ENCODE results near the gene SFXN3.
"Not testable (repeated sequence)": the region's sequence is repeated elsewhere in the genome, so short reads cannot be mapped to it uniquely, and the experiment has no call there.

SFXN3 gene

GRCh38 chr10:101016814-101017213 is 14.2 kb upstream of the SFXN3 start:
- DNase-seq (ENCODE audit: low spot score) = no peak

- no peak for DNase-seq (ENCODE audit: low spot score)
Measured at GRCh38 chr10:101018118-101018599, 12.9 kb upstream of the SFXN3 start.

DNA sequence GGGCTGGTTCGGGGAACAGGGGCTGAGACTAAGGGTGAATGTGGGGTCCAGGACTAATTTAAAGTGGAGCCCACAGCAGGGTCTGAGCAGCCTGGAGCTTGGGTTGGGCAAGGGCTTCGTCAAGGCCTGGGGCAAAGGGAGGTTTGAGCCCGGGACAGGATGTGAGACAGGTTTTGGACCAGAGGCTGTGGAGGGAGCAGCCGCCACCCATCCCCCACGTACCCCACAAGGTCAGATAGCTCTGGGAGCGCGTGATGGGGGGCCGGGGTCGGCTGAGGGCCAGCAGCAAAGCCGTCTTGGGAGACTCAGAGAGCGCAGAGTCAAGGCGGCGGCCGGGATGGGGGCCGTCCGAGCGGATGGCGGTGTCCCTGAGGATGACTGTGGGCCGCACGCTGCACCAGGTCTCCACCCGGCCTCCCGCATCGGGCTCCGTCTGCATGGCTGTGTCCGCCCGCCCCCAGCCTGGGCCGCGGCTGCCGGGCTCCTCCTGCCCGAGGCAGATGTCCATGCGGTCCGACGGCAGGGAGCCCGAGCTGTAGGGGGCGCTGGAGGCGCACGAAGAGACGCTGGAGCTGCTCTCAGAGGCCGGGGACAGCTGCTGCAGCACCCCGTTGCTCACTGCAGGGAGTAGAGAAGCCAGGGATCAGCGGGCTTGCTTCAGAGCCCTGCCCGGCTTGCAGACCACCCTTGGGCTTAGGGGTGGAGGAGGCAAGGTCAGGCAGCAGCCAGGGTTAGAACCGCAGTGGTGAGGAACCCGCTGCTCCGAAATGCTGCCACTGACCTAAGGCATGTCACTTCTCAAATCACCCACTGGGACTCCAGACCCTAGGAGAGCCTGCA is 12.2 kb upstream of the SFXN3 start:
- peak; percentile 94 for DNase-seq (ENCODE audit: low spot score)

GRCh38 chr10:101019440-101019703 is 11.7 kb upstream of the SFXN3 start:
- DNase-seq (ENCODE audit: low spot score) = no peak

GRCh38 chr10:101020427-101021075 is 10.5 kb upstream of the SFXN3 start:
- DNase-seq (ENCODE audit: low spot score) = no peak

- no peak for DNase-seq (ENCODE audit: low spot score)
Measured at GRCh38 chr10:101021239-101021638, 9.8 kb upstream of the SFXN3 start.

- no peak for DNase-seq (ENCODE audit: low spot score)
Measured at GRCh38 chr10:101021692-101022251, 9.3 kb upstream of the SFXN3 start.

DNA sequence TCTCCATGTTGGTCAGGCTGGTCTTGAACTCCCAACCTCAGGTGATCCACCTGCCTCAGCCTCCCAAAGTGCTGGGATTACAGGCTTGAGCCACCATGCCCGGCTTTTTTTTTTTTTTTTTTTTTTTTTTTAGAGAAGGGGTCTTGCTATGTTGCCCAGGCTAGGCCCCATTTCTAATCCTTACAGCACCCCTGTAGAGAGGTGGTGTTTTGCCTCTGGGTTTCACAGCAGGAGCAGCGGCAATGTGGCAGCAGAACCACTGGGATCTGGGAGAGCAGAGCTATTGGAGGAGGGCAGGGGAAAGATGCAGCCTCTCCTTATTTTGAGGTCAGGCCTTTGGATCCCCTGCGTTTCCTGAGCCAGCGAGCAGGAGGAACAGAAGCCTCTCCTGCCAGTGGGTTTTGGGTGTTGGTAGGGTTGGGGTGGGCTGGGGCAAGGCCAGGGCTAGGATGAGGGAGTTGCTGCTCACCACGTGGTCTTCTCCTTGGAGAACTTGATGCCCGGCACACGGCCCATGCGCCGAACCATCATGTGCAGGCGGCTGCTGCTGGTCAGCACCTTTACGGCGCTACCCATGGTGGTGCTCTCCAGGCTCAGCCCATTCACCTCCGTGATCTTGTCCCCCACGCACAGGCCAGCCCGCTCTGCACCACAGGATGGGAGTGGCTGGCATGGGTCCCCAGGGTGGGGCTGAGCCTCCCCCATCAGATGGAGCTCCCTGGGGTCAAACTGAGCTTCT is 7.9 kb upstream of the SFXN3 start:
- DNase-seq (ENCODE audit: low spot score) = no peak

GRCh38 chr10:101027106-101027720 is 3.8 kb upstream of the SFXN3 start:
- no peak for DNase-seq (ENCODE audit: low spot score)

DNA sequence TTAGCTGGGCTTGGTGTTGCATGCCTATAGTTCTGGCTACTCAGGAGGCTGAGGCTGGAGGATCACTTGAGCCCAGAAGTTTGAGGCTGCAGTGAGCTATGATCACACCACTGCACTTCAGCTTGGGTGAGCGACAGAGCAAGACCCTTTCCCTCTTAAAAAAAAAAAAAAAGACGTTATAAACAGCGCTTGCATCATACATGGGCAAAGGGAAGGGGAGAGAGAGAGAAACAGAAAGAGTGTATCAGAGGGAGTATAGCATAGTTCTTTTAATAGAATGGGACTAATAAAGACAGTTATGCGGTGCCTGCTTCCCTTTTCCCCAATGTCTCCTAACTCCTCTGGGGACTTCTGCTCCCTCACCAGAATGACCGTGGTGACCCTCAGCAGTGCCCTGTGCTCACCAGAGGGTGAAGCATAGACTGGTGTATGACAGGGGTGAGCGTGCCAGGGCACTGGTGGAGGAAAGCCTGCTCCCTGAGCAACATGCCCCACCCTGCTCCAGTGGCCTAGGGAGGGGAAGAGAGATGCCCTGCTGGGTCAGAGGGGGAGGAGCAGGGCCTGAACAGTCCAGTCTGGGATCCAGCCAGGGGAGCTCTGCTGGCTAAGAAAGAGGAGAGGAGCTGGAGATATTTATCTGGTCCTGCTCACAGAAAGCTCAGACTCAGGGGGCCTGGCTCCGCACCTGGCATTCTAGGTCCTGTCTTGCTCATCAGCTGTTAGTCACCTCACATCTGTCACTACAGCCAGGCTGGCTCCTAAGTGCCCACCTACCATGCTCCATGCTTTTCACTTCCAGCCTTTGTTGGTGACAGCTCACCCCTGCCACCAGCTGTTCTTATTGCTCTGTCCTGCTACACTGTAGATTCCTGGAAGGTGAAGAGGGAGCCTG is 2.3 kb upstream of the SFXN3 start:
- no peak for DNase-seq (ENCODE audit: low spot score)

DNA sequence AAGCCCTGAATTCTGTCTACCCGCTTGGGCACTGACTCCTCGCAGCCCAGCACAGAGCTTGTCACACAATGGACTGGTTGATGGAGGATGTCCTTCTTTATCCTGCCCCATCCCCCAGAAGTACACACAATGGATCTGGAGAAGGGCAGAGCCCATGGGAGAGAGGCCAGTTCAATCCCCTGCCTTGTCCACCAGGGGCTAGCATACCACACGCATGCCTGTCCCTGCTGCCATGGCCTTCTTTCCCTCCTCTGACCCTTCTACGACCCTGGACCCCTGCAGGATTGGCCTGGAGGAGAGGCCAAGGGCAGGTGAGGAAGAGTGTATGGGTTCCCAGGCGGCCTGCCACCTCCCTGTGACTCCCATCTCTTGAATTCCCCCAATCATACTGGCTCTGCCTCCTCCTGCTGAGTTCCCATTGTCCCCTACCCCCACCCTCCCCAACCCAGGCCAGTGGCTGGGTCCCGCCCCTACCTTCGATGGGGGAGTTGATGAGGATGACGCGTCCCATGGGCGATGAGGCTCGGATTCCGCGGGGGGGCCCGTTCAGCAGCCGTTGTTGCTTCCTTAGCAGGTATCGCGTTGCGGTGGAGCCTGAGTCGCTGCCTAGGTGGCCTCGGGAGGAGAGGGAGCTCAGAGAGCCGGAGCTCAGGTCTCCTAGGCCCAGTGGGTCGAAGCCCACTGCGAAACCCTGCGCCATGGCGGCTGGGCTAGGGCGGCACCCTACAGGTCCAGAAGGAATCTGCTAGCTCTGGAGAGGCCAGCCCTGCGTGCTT is 1.3 kb upstream of the SFXN3 start:
- no peak for DNase-seq (ENCODE audit: low spot score)

DNA sequence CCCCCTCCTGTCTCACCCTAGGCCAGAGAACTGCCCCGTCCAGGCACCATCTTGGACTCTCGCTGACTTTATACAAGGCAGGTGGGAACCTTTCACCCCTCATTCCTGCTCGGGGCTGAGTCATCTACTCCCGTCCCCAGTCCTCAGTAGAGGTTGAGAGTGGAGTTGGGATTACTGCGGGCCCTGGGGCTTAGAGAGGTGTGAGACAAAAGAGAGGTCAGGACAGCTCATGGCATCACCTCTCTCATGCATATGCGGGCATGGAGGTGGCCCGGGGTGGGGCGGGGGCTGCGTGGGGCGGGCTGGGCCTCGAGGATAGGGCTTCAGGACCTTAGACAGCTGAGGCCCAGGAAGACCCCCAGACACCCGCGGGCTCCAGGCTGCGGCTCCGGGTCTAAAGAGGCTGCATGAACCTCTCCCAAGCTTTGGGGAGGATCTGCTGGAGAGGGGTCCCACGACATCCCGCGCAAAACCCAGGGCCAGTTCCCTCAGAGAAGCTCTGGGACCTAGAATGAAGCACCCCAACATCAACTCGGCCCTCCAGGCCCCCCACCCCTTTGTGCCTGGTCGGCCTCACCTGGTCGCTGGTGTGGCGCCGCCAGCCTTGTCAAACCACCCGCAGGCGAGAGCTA is 422 bp upstream of the SFXN3 start:
- DNase-seq (ENCODE audit: low spot score) = no peak

DNA sequence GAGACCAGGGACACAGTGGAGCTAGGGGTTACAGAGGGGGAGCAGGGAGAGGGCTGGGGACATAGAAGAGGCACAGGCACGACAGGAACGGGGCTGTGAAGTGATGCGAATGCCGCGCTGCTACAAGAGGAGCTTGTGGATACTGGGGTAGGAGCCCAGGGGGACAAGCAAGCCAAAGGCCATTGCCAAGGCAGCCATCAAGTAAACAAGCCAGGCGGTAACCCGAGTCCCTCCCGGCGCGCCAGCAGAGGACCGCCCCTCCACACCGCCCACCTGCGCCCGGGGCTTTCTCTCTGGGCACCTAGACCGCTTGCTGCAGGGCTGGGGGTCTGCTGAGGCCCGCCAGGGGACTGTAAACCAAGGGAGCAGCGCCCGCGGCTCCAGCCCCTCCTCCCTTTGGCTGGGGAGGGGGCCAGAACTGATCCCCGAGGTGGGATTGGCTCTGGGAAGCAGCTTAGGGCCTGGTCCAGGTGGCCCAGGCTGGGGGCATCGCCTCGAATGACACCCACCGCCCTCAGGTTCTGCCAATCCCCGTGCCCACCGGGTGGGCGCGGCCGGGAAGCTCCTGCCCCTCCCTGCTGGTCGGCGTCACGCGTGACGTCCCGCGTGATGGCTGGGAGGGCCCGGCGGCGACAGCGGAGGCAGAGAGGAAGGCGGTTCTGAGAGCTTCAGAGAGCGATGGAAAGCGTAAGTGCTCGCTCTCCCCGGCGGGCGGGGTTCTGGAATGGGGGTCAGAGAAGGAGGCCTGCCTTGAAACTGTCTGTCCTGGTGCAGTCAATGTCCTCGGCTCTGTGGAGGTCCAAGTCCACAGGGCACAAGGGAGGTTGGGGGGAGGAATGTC is 982 bp downstream of the SFXN3 start:
- DNase-seq (ENCODE audit: low spot score) = no peak

DNA sequence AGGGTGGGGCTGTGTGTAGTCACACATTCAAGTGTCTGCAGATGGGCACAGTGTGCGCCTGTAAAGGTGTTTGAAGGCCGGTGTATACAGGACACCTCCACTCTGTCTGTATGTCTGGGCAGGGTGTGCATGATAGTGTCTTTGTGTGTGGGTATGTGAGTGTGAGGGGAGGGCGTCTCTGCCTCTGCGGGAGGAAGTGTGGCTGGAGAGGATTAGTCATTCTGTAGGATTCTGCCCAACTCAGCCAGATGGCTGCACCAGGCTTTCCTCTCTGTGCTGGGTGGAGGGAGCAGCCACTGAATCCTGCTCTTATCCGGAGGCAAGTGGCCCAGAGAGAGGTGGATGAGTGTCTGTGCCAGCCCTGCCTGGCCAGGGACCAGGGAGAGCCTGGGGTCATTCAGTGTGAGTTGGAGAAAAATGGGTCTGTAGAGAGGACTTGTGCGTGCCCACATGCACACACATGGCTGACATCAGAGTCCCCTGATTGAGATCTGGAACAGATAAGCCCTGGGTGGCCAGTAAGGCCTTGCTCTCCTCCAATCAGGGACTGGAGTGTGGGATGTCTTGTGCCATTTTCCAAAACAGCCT is 1.7 kb downstream of the SFXN3 start:
- no peak for DNase-seq (ENCODE audit: low spot score)

DNA sequence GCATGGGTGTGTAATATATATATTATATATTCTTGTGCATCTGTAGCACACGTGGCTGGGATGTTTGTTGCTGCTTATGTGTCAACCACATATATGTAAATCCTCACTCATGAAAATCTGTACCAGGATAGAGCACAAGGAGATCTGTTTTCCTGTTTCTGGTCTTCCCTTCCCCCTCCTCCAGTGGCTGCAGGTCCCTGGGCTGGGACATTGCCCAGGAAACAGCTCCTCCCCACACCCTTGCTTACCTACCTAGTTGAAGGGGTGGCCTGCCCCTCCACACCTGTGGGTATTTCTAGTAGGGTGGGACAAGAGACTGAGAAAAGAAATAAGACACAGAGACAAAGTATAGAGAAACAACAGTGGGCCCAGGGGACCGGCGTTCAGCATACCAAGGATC is 2.2 kb downstream of the SFXN3 start:
- DNase-seq (ENCODE audit: low spot score) = no peak

- DNase-seq (ENCODE audit: low spot score) = not testable (repeated sequence)
Measured at GRCh38 chr10:101034404-101034803, 3.4 kb downstream of the SFXN3 start.

GRCh38 chr10:101035314-101035713 is 4.3 kb downstream of the SFXN3 start:
- DNase-seq (ENCODE audit: low spot score) = no peak

DNA sequence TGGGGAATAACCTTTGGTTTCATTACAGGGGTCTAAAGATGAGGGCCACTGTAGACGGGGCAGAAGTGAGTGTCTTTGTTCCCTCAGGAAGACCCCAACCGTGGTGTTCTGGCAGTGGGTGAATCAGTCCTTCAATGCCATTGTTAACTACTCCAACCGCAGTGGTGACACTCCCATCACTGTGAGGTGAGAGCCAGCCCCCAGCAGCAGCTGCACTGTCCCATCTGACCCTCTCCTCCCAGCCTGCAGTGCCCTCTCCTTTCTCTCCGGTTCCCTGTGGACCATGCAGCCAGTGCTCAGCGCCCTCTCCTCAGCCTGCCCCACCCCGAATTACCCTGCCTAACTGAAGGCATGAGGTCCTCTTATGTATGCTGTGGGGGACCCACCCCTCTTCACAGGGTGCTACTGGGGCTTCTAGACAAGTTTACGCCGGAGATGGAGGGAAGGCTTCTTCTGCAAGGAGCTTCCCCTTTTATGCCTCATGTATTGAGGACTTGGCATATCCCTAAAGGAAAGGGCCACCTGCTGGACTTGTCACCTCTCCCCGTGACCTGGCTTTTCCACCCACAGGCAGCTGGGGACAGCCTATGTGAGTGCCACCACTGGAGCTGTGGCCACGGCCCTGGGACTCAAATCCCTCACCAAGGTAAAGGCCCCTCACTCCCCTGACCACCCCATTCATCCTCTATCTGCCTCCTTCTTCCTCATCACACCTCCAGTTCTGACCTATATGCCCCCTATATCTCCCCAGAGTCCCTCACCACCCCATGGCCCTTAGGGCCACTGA is 5.1 kb downstream of the SFXN3 start:
- no peak for DNase-seq (ENCODE audit: low spot score)

Data from HuH-7 (cell line).